ENCODE data around the gene GNB4. TPM values are rescaled to one million over a fixed set of nuclear protein-coding genes. Genes with fewer than 3 reads are reported as not detected.

The GNB4 gene
- total and polyA plus RNA-seq, 2 of the 8 experiments (the other 6 are each of a cell fraction or from before 2014, with no cell fraction given): 13.4 to 29.2 TPM

GRCh38 chr3:179446501-179446900 lies 4.8 kb downstream of the GNB4 start:
- Histone ChIP-seq H4K5ac (ENCODE audit: insufficient read length, low read depth, low read length) (no peak overlapping the region), H3K23ac (ENCODE audit: insufficient read length) (no peak overlapping the region), H4K8ac (ENCODE audit: extremely low read depth, insufficient read depth, low read length) (no peak overlapping the region), H4K91ac (replicated peaks; ENCODE audit: insufficient read length, low read length) (no peak overlapping the region), H3K79me2 (ENCODE audit: control insufficient read depth in 1 of 2, insufficient read depth in 2 of 2, low read length in 2 of 2) (0 out of 4 replicates have a peak, but pooled peaks cover 0 to 5% of the 10 kb centered on the region in 2 experiments), H2BK12ac (ENCODE audit: low read depth, low read length) (no peak overlapping the region), H2BK15ac (ENCODE audit: low read length) (no peak overlapping the region), H3K23me2 (ENCODE audit: low read depth, low read length) (peaks cover 3% of the 10 kb centered on the region; the same call in 1 of the 2 replicates), H2BK120ac (replicated peaks; ENCODE audit: low read depth, low read length) (no peak overlapping the region), H3K14ac (ENCODE audit: insufficient read length) (no peak overlapping the region), H3K9me3 (ENCODE audit: insufficient read depth in 2 of 2, low read depth in 1 of 2, low read length in 1 of 2) (no peaks in the 10 kb centered on the region), H3K18ac (ENCODE audit: extremely low read depth, low read length) (no peak overlapping the region), H2AFZ (ENCODE audit: low read length) (no peak overlapping the region), H3K27me3 (replicated peaks in 1 of 4; ENCODE audit: control insufficient read depth in 3 of 4, extremely low read depth in 1 of 4, insufficient read depth in 3 of 4, low read length in 3 of 4) (peaks cover 0 to 10% (median 0%) of the 10 kb centered on the region in 4 experiments; a peak in 2 of 7 replicates), H3K4me2 (ENCODE audit: insufficient read depth in 1 of 2, low read depth in 2 of 2, low read length in 2 of 2) (no peak overlapping the region), H2AK5ac (ENCODE audit: low read depth, low read length) (no peak overlapping the region), H3K79me1 (ENCODE audit: low read depth, low read length) (0 out of 2 replicates have a peak, but pooled peaks cover 2% of the 10 kb centered on the region), H3K36me3 (ENCODE audit: control insufficient read depth in 2 of 4, insufficient read depth in 4 of 4, low read length in 3 of 4) (no peaks in the 10 kb centered on the region), H3K9ac (replicated peaks in 1 of 4; ENCODE audit: extremely low read depth in 1 of 4, low read depth in 3 of 4, low read length in 3 of 4) (no peak overlapping the region), H3K4me3 (ENCODE audit: extremely low read depth in 1 of 4, insufficient read depth in 2 of 4, low read depth in 3 of 4, low read length in 4 of 4) (no peak overlapping the region), H4K20me1 (replicated peaks in 1 of 2; ENCODE audit: control insufficient read depth in 1 of 2, insufficient read depth in 2 of 2, low read length in 2 of 2) (peaks cover 0 to 4% of the 10 kb centered on the region in 2 experiments), H3K4me1 (replicated peaks in 1 of 4; ENCODE audit: control insufficient read depth in 3 of 4, insufficient read depth in 4 of 4, low read length in 3 of 4) (no peaks in the 10 kb centered on the region), H2BK5ac (ENCODE audit: low read depth, low read length) (no peak overlapping the region), H3K56ac (replicated peaks; ENCODE audit: insufficient read length, low read depth, low read length) (no peak overlapping the region), H3K4ac (replicated peaks; ENCODE audit: insufficient read length, low read depth, low read length) (no peak overlapping the region), H2BK20ac (ENCODE audit: low read length) (no peak overlapping the region), H3K27ac (ENCODE audit: low read depth, low read length) (no peak overlapping the region)
- DNase-seq (ENCODE audit: low read depth in 1 of 2, low spot score in 2 of 2) (no peak), FAIRE-seq (peak; percentile 39)
- WGBS, 2 experiments (ENCODE audit: extremely low coverage in 1 of 2, insufficient coverage in 1 of 2, insufficient read length in 1 of 2, insufficient replicate concordance in 2 of 2, low coverage in 1 of 2, low lambda C conversion rate in 2 of 2, missing lambda C conversion rate in 1 of 2): 61% methylated on average over 7 of the region's 7 CpGs; no CpG with 5 or more reads in 1 of the 2 experiments
- POLR2A ChIA-PET (ENCODE audit: partially characterized antibody): no interaction called here
- CTCF ChIA-PET (ENCODE audit: partially characterized antibody): interaction anchor here (0.6 to 2.3 kb wide), 15 partner anchors 11 to 203 kb away, joined by 3 to 14 read pairs (median 4); partner anchors contain the start of gene ACTL6A

All from H1 (cell line).